ENCODE results near the gene CPZ. TPM values are rescaled to one million over a fixed set of nuclear protein-coding genes. Genes with fewer than 3 reads are reported as not detected.

CPZ gene
- total and polyA plus RNA-seq, 8 donors = 0.09 to 0.86 (median 0.23) TPM

GRCh38 chr4:8544741-8545438 lies 47.7 kb upstream of the CPZ start:
- DNase-seq (no peak), ATAC-seq (peak in 1 of 4 donors; percentile 26), FAIRE-seq (no peak)
- Histone ChIP-seq H3K27ac (no peak overlapping the region), H3K36me3 (no peaks in the 10 kb centered on the region), H3K4me3 (no peak overlapping the region), H3K4me1 (no peaks in the 10 kb centered on the region), H3K27me3 (no peaks in the 10 kb centered on the region), H3K9me3 (no peaks in the 10 kb centered on the region)
- no peak for TF ChIP-seq CTCF (IDR thresholded peaks at IDR 0.05)
- intact Hi-C loops (cut with DNase I) = loop anchor here in 2 of 3 donors (5.0 kb wide), 1 partner anchor 78 kb away; no protein-coding TSS in a partner anchor
- WGBS, 2 donors = 74 to 80% methylated on average over 32 of the region's 32 CpGs

- no peak overlapping the region for H3K4me3 ChIP-seq
- no peaks in the 10 kb centered on the region for H3K27me3 ChIP-seq
- intact Hi-C loops (cut with DNase I) = loop anchor here in 1 of 3 donors (5.0 kb wide), 1 partner anchor 78 kb away; no protein-coding TSS in a partner anchor
- no peak for ATAC-seq
- no peaks in the 10 kb centered on the region for H3K4me1 ChIP-seq
- no peaks in the 10 kb centered on the region for H3K9me3 ChIP-seq
- no peak for FAIRE-seq
- DNase-seq = no peak
- H3K36me3 ChIP-seq = no peaks in the 10 kb centered on the region
- no peak for TF ChIP-seq CTCF (IDR thresholded peaks at IDR 0.05)
- WGBS, 2 donors = 59 to 70% methylated on average over 9 of the region's 9 CpGs
- no peak overlapping the region for H3K27ac ChIP-seq
Measured at GRCh38 chr4:8545439-8545765, 47.2 kb upstream of the CPZ start.

GRCh38 chr4:8546766-8547107 lies 45.8 kb upstream of the CPZ start:
- H3K36me3 ChIP-seq = no peaks in the 10 kb centered on the region
- FAIRE-seq (no peak), ATAC-seq (no peak), DNase-seq (no peak)
- no peaks in the 10 kb centered on the region for H3K9me3 ChIP-seq
- WGBS, 2 donors = 66 to 75% methylated on average over 8 of the region's 8 CpGs
- H3K4me3 ChIP-seq = no peak overlapping the region
- intact Hi-C loops (cut with DNase I) = loop anchor here in 1 of 3 donors (5.0 kb wide), 1 partner anchor 79 kb away; no protein-coding TSS in a partner anchor
- H3K27ac ChIP-seq = no peak overlapping the region
- no peaks in the 10 kb centered on the region for H3K4me1 ChIP-seq
- no peak for TF ChIP-seq CTCF (IDR thresholded peaks at IDR 0.05)
- H3K27me3 ChIP-seq = no peaks in the 10 kb centered on the region

GRCh38 chr4:8547108-8547911 lies 45.3 kb upstream of the CPZ start:
- no peaks in the 10 kb centered on the region for H3K4me1 ChIP-seq
- no peak for FAIRE-seq
- intact Hi-C loops (cut with DNase I) = loop anchor here in 1 of 3 donors (5.0 kb wide), 1 partner anchor 80 kb away; no protein-coding TSS in a partner anchor

More at GRCh38 chr4:8547108-8547911, 45.3 kb upstream of the CPZ start:
- H3K9me3 ChIP-seq = no peaks in the 10 kb centered on the region
- WGBS, 2 donors = 46 to 57% methylated on average over 16 of the region's 16 CpGs
- H3K36me3 ChIP-seq = no peaks in the 10 kb centered on the region
- H3K4me3 ChIP-seq = no peak overlapping the region
- ATAC-seq (peak in 3 of 4 donors; percentile 73 to 85 (median 74)), DNase-seq (no peak)
- no peaks in the 10 kb centered on the region for H3K27me3 ChIP-seq
- H3K27ac ChIP-seq = no peak overlapping the region
- peak; percentile 25 to 40 (median 32) for TF ChIP-seq CTCF (IDR thresholded peaks at IDR 0.05)

All from pancreas (tissue), 10 donors.